ENCODE measurements around the gene PAN3. TPM values are rescaled to one million over a fixed set of nuclear protein-coding genes. Genes with fewer than 3 reads are reported as not detected.

Gene PAN3
- total RNA-seq, 1 experiment from 2014 or later, result 48.5 TPM

- no peak for TF ChIP-seq CTCF (conservative IDR thresholded peaks at IDR 0.05)
- no peak overlapping the region for H3K23ac ChIP-seq (ENCODE audit: insufficient read length, low read depth, low read length)
- H3K27me3 ChIP-seq (ENCODE audit: insufficient read depth, low read length), result no peaks in the 10 kb centered on the region
- H2BK12ac ChIP-seq (ENCODE audit: insufficient read length, low read depth, low read length), result no peak overlapping the region
- no peak overlapping the region for H3K4me2 ChIP-seq (ENCODE audit: insufficient read depth, insufficient read length, low read length)
- H3K79me2 ChIP-seq (ENCODE audit: insufficient read depth, low read length), result peaks cover 3% of the 10 kb centered on the region; the same call in 1 of the 2 replicates
- H4K20me1 ChIP-seq (ENCODE audit: control insufficient read depth, insufficient read depth, insufficient read length), result no peaks in the 10 kb centered on the region
- no peak overlapping the region for H3K4me3 Mint-ChIP-seq
- no peak overlapping the region; a peak in 1 of 7 replicates for H3K27ac Mint-ChIP-seq
- H3K9me3 ChIP-seq (ENCODE audit: control insufficient read depth, low read depth, low read length), result no peaks in the 10 kb centered on the region
- no peak overlapping the region for H2AFZ ChIP-seq (ENCODE audit: low read length)
- H2BK15ac ChIP-seq (ENCODE audit: low read depth, low read length), result no peak overlapping the region
- no peak overlapping the region for H3K18ac ChIP-seq (ENCODE audit: insufficient read length, low read depth, low read length)
- H3K27me3 Mint-ChIP-seq (ENCODE audit: low read depth), result no peaks in the 10 kb centered on the region
- H3K23me2 ChIP-seq (ENCODE audit: insufficient read length, low read depth, low read length, poor library complexity, severe bottlenecking), result no peaks in the 10 kb centered on the region
- H2BK5ac ChIP-seq (ENCODE audit: insufficient read length, low read length), result no peak overlapping the region
- H3K56ac ChIP-seq (ENCODE audit: insufficient read length, low read depth, low read length), result no peak overlapping the region
- no peak overlapping the region for H3K27ac ChIP-seq (ENCODE audit: insufficient read length, low read depth, low read length)
- peaks cover 5 to 36% (median 29%) of the 10 kb centered on the region in 3 experiments; a peak in 5 of 7 replicates for H3K36me3 Mint-ChIP-seq (ENCODE audit: insufficient read depth in 1 of 3, low read depth in 3 of 3)
- no peak overlapping the region for H2AK5ac ChIP-seq (ENCODE audit: insufficient read length, low read length)
- H3K4me1 Mint-ChIP-seq, result peaks cover 5 to 13% of the 10 kb centered on the region in 2 experiments
- no peak overlapping the region for H2BK120ac ChIP-seq (ENCODE audit: low read depth, low read length, poor library complexity, severe bottlenecking)
- H4K5ac ChIP-seq (ENCODE audit: insufficient read length, low read depth, low read length), result no peak overlapping the region
- no peaks in the 10 kb centered on the region; the same call in 1 of the 2 replicates for H3K4me1 ChIP-seq (ENCODE audit: insufficient read depth, low read length)
- no peak for DNase-seq
- H3T11ph ChIP-seq (ENCODE audit: low read length), result no peak overlapping the region
- H3K79me1 ChIP-seq (ENCODE audit: insufficient read depth, low read depth, low read length, poor library complexity, severe bottlenecking), result peaks cover 6% of the 10 kb centered on the region
- no peak overlapping the region for H2BK20ac ChIP-seq (ENCODE audit: low read depth, low read length, poor library complexity, severe bottlenecking)
- no peak overlapping the region for H3K4ac ChIP-seq (ENCODE audit: low read depth, low read length)
- no peak overlapping the region for H3K9ac ChIP-seq (ENCODE audit: extremely low read depth, insufficient read length, low read length)
- H4K8ac ChIP-seq (replicated peaks; ENCODE audit: insufficient read length, low read depth, low read length), result no peak overlapping the region
- H3K14ac ChIP-seq (ENCODE audit: insufficient read depth, low read length), result no peak overlapping the region
- no peak overlapping the region for H4K91ac ChIP-seq (ENCODE audit: insufficient read length, low read depth, low read length)
- H3K9me3 Mint-ChIP-seq, result no peaks in the 10 kb centered on the region
Measured at GRCh38 chr13:28177327-28177726, 39.0 kb downstream of the PAN3 start.
